Measurements from ENCODE around the gene CSNK1D. TPM values are rescaled to one million over a fixed set of nuclear protein-coding genes. Genes with fewer than 3 reads are reported as not detected.

CSNK1D gene
- total RNA-seq, 1 experiment from 2014 or later = 137 TPM

DNA sequence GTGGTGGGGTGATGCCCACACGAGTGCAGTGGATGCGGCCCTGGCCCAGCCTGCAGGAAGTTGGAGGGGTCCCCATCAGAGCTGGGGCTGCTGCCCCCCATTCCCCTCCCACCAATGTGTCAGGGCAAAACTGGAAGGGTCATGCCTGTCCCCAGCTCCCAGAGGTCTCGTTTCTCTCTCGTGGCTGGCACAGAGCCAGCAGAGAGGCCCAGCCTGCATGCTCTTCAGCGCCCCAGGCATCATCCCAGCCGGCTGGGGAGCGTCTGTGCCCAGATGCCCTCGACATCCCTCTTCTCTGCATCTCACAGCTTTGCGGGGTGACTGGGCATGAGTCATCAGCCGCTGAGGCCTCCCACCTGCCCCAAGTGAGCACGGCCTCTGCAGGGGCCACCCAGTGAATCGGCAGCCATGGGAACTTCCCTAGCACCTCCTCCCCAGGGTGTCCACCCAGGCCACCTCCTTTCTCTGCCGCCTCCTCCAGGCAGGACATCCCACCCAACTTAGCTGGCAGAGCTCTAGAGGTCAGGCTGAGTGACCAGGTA is 9.8 kb upstream of the CSNK1D start:
- no peak overlapping the region for H2AK5ac ChIP-seq (ENCODE audit: insufficient read length, low read length)
- DNase-seq = no peak
- H3K79me2 ChIP-seq (ENCODE audit: insufficient read depth, low read length) = no peaks in the 10 kb centered on the region
- H2AFZ ChIP-seq (ENCODE audit: low read length) = no peak overlapping the region
- H2BK120ac ChIP-seq (ENCODE audit: low read depth, low read length, poor library complexity, severe bottlenecking) = no peak overlapping the region
- no peak overlapping the region for H3K56ac ChIP-seq (ENCODE audit: insufficient read length, low read depth, low read length)
- no peak overlapping the region for H2BK20ac ChIP-seq (ENCODE audit: low read depth, low read length, poor library complexity, severe bottlenecking)
- Mint-ChIP-seq H3K4me1 (peaks cover 14 to 27% of the 10 kb centered on the region in 2 experiments), H3K27me3 (ENCODE audit: low read depth) (peaks cover 17% of the 10 kb centered on the region), H3K4me3 (no peak overlapping the region; a peak in 1 of 5 replicates), H3K9me3 (peaks cover 0 to 10% of the 10 kb centered on the region in 2 experiments; a peak in 3 of 5 replicates), H3K36me3 (ENCODE audit: insufficient read depth in 1 of 3, low read depth in 3 of 3) (no peaks in the 10 kb centered on the region), H3K27ac (no peak overlapping the region)
- TF ChIP-seq, protein P1, sequence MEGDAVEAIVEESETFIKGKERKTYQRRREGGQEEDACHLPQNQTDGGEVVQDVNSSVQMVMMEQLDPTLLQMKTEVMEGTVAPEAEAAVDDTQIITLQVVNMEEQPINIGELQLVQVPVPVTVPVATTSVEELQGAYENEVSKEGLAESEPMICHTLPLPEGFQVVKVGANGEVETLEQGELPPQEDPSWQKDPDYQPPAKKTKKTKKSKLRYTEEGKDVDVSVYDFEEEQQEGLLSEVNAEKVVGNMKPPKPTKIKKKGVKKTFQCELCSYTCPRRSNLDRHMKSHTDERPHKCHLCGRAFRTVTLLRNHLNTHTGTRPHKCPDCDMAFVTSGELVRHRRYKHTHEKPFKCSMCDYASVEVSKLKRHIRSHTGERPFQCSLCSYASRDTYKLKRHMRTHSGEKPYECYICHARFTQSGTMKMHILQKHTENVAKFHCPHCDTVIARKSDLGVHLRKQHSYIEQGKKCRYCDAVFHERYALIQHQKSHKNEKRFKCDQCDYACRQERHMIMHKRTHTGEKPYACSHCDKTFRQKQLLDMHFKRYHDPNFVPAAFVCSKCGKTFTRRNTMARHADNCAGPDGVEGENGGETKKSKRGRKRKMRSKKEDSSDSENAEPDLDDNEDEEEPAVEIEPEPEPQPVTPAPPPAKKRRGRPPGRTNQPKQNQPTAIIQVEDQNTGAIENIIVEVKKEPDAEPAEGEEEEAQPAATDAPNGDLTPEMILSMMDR (conservative IDR thresholded peaks at IDR 0.05) = no peak
- H3T11ph ChIP-seq (ENCODE audit: low read length) = no peak overlapping the region
- H3K18ac ChIP-seq (ENCODE audit: insufficient read length, low read depth, low read length) = no peak overlapping the region
- no peaks in the 10 kb centered on the region for H3K79me1 ChIP-seq (ENCODE audit: insufficient read depth, low read depth, low read length, poor library complexity, severe bottlenecking)
- H4K91ac ChIP-seq (ENCODE audit: insufficient read length, low read depth, low read length) = no peak overlapping the region
- no peak overlapping the region for H3K9ac ChIP-seq (ENCODE audit: extremely low read depth, insufficient read length, low read length)
- no peaks in the 10 kb centered on the region for H3K23me2 ChIP-seq (ENCODE audit: insufficient read length, low read depth, low read length, poor library complexity, severe bottlenecking)
- no peaks in the 10 kb centered on the region for H3K9me3 ChIP-seq (ENCODE audit: control insufficient read depth, low read depth, low read length)
- no peak overlapping the region for H4K8ac ChIP-seq (replicated peaks; ENCODE audit: insufficient read length, low read depth, low read length)
- H2BK15ac ChIP-seq (ENCODE audit: low read depth, low read length) = no peak overlapping the region
- no peak overlapping the region for H2BK5ac ChIP-seq (ENCODE audit: insufficient read length, low read length)
- peaks cover under 1% of the 10 kb centered on the region; the same call in 1 of the 2 replicates for H3K4me1 ChIP-seq (ENCODE audit: insufficient read depth, low read length)
- no peak overlapping the region for H3K23ac ChIP-seq (ENCODE audit: insufficient read length, low read depth, low read length)
- no peak overlapping the region for H3K4ac ChIP-seq (ENCODE audit: low read depth, low read length)
- no peaks in the 10 kb centered on the region for H3K27me3 ChIP-seq (ENCODE audit: insufficient read depth, low read length)
- H4K5ac ChIP-seq (ENCODE audit: insufficient read length, low read depth, low read length) = no peak overlapping the region
- no CpG with 5 or more reads among the region's 13 CpGs for WGBS (ENCODE audit: extremely low coverage, insufficient read length, low lambda C conversion rate)
- no peak overlapping the region for H3K4me2 ChIP-seq (ENCODE audit: insufficient read depth, insufficient read length, low read length)
- no peak overlapping the region for H2BK12ac ChIP-seq (ENCODE audit: insufficient read length, low read depth, low read length)
- no peak overlapping the region; the same call in 1 of the 2 replicates for H3K14ac ChIP-seq (ENCODE audit: insufficient read depth, low read length)
- no peak overlapping the region for H3K27ac ChIP-seq (ENCODE audit: insufficient read length, low read depth, low read length)
- peaks cover 4% of the 10 kb centered on the region for H4K20me1 ChIP-seq (ENCODE audit: control insufficient read depth, insufficient read depth, insufficient read length)

Measured in H9 (cell line).